GM21515 (cell line): ENCODE data around the gene FBXO2.

ENCODE experiments used
- ATAC-seq: cut with Tn5 transposase; IDR thresholded peaks from one replicate; pipeline ENCODE4 v1.9.1; 2021; ENCODE audit not compliant: unreplicated experiment

FBXO2 gene

DNA sequence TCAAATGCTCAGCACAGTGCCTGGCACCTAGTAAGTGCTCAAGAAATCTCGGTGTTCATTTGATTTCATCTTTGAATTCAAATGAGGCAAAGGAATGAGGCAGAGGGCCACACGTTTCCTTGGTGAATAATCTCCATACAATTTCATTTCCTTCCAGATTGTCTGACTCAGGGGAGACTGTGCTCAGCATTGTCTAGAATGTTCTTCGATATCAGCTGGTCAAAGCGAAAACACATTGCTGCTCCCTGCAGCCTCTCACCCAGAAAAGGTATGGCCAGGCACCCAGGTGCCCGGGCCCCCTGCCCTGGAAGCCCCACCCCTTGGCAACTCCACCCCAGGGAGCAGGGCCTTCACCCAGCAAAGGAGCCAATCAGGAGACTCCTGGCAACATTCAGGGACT, 55.8 kb downstream of the FBXO2 start:
- ATAC-seq = no peak
